ENCODE data around the gene OR1M1.
"Not testable (repeated sequence)": the region's sequence is repeated elsewhere in the genome, so short reads cannot be mapped to it uniquely, and the experiment has no call there.

OR1M1 gene

DNA sequence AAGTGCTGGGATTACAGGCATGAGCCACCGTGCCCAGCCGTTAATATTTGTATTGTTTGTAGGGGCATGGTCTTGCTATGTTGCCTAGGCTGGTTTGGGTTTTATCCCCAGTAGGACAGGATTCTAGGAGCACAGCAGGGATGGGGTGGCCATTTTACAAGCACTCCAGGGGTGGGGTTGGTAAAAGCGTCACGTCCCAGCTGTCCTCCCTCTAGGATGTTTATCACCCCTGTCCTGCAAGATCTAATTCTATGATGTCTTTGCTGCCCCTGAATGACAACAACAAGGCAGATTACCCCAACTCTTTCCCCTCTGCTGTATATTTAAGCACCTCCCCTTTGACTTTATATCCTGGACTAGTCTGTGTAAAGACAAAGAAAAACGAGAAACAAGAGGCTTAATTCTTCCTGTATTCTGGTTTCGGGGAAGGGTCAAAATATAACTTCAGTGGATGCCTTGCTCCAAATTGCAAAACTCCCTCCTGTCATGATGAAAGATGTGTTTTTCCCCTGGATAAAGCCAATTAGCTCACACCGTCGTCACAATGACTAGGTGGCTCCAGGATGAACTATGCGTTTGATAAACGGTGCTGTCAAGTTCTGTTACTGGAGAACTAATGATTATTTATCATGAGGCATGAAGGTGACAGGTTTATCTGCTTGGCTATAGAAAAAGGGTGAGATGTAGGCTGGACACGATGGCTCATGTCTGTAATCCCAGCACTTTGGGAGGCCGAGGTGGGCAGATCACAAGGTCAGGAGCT, 27.8 kb upstream of the OR1M1 start:
- no peak overlapping the region for H3K27ac Mint-ChIP-seq
- H3K36me3 Mint-ChIP-seq (ENCODE audit: low read depth): no peaks in the 10 kb centered on the region
- no peak overlapping the region for H3K4me3 Mint-ChIP-seq
- no peaks in the 10 kb centered on the region for H3K4me1 Mint-ChIP-seq (ENCODE audit: low read depth)
- peaks cover 4% of the 10 kb centered on the region for H3K9me3 Mint-ChIP-seq
- no peaks in the 10 kb centered on the region for H3K27me3 Mint-ChIP-seq (ENCODE audit: low read depth)

DNA sequence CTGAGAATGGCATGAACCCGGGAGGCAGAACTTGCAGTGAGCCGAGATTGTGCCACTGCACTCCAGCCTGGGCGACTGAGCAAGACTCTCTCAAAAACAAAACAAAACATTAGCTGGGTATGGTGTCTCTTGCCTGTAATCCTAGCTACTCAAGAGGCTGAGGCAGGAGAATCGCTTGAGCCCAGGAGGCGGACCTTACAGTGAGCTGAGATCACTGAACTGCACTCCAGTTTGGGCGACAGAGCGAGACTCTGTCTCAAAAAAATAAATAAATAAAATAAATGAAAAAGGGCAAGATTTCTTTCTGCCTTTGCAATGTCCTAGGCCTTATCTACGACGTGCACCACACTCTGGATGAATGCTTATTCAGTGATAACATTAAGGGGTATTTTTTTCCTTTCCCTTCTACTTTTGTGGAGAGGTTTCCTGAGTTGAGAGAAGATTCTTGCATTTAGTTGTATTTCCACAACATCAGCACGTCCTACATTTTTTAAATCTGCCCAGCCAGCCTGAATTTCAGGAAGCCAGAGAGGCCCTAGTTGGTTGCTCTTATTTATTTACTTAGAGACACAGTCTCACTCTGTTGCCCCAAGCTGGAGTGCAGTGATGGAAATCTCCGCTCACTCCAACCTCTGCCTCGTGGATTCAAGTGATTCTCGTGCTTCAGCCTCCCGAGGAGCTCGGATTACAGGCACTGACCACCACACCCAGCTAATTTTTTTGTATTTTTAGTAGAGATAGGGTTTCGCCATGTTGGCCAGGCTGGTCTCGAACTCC, 26.1 kb upstream of the OR1M1 start:
- no peaks in the 10 kb centered on the region for H3K27me3 Mint-ChIP-seq (ENCODE audit: low read depth)

GRCh38 chr19:9061879-9062278, 25.0 kb upstream of the OR1M1 start:
- no peak overlapping the region for H3K4me3 Mint-ChIP-seq
- peaks cover 4% of the 10 kb centered on the region for H3K9me3 Mint-ChIP-seq
- H3K27ac Mint-ChIP-seq: no peak overlapping the region
- no peaks in the 10 kb centered on the region for H3K4me1 Mint-ChIP-seq (ENCODE audit: low read depth)
- no peaks in the 10 kb centered on the region for H3K27me3 Mint-ChIP-seq (ENCODE audit: low read depth)
- no peaks in the 10 kb centered on the region for H3K36me3 Mint-ChIP-seq (ENCODE audit: low read depth)

More for the DNA sequence above, 26.1 kb upstream of the OR1M1 start:
- H3K9me3 Mint-ChIP-seq: peaks cover 4% of the 10 kb centered on the region
- H3K27ac Mint-ChIP-seq: no peak overlapping the region
- H3K36me3 Mint-ChIP-seq (ENCODE audit: low read depth): no peaks in the 10 kb centered on the region
- no peak overlapping the region for H3K4me3 Mint-ChIP-seq
- no peaks in the 10 kb centered on the region for H3K4me1 Mint-ChIP-seq (ENCODE audit: low read depth)

DNA sequence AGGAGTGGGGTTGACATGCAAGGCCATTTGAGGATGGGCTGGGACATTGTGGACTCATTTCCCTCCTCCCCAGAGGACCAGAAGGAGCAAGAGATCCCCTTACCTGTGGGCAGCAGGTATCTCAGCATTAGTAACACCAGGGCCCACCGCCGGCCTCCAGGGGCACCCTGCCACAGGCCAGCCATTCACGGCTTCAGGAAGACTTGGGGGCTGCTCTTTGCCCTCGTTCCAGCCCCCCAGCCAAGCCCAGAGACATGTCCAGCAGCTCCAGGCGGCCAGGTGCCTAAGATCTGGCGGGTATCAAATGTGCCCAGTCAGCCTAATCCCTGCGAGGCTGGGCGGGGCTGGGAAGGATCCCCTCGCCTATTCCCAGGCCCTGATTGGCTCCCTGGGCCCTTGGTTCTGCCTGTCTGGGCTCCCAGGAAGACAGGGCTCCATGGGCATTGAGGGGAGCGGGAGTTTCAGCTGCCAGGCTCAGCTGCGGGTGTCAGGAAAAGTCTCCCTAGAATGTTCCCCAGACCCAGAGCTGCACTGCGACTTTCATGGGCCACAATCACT, 21.3 kb upstream of the OR1M1 start:
- H3K4me1 Mint-ChIP-seq (ENCODE audit: low read depth): no peaks in the 10 kb centered on the region
- H3K27ac Mint-ChIP-seq: no peak overlapping the region
- no peaks in the 10 kb centered on the region for H3K36me3 Mint-ChIP-seq (ENCODE audit: low read depth)
- H3K4me3 Mint-ChIP-seq: no peak overlapping the region
- no peaks in the 10 kb centered on the region for H3K9me3 Mint-ChIP-seq
- no peaks in the 10 kb centered on the region for H3K27me3 Mint-ChIP-seq (ENCODE audit: low read depth)

GRCh38 chr19:9070066-9070465, 16.8 kb upstream of the OR1M1 start:
- Mint-ChIP-seq H3K27me3 (ENCODE audit: low read depth) (no peaks in the 10 kb centered on the region), H3K27ac (no peak overlapping the region), H3K9me3 (no peaks in the 10 kb centered on the region), H3K4me3 (no peak overlapping the region), H3K4me1 (ENCODE audit: low read depth) (no peaks in the 10 kb centered on the region), H3K36me3 (ENCODE audit: low read depth) (no peaks in the 10 kb centered on the region)

GRCh38 chr19:9071720-9072119, 15.1 kb upstream of the OR1M1 start:
- not testable (repeated sequence) for H3K4me3 Mint-ChIP-seq; H3K9me3 Mint-ChIP-seq; H3K27me3 Mint-ChIP-seq (ENCODE audit: low read depth); H3K27ac Mint-ChIP-seq; H3K4me1 Mint-ChIP-seq (ENCODE audit: low read depth); H3K36me3 Mint-ChIP-seq (ENCODE audit: low read depth)

DNA sequence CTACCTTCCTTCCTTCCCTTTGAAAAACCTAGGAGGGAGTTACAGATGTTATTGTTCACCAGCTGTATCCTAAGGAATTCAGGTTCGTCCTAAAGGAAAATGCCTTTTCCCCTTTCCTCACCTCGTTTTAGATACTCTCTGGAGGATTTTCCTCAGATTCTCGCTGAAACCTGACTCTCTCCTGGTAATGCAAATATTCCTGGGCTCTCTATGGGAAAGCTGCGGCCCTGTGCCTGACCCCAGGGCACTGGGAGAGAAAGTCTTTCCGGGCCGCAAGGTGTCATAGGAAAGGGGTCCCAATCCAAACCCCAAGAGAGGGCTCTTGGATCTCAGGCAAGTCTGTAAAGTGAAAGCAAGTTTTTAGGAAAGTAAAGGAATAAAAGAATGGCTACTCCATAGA, 13.1 kb upstream of the OR1M1 start:
- Mint-ChIP-seq H3K9me3 (no peaks in the 10 kb centered on the region), H3K4me3 (no peak overlapping the region), H3K27me3 (ENCODE audit: low read depth) (no peaks in the 10 kb centered on the region), H3K4me1 (ENCODE audit: low read depth) (no peaks in the 10 kb centered on the region), H3K27ac (no peak overlapping the region), H3K36me3 (ENCODE audit: low read depth) (no peaks in the 10 kb centered on the region)

GRCh38 chr19:9075064-9075949, 11.6 kb upstream of the OR1M1 start:
- H3K36me3 Mint-ChIP-seq (ENCODE audit: low read depth): no peaks in the 10 kb centered on the region

GRCh38 chr19:9076901-9077300, 10.0 kb upstream of the OR1M1 start:
- Mint-ChIP-seq H3K4me3 (no peak overlapping the region), H3K36me3 (ENCODE audit: low read depth) (no peaks in the 10 kb centered on the region), H3K27me3 (ENCODE audit: low read depth) (no peaks in the 10 kb centered on the region), H3K4me1 (ENCODE audit: low read depth) (peaks cover 1% of the 10 kb centered on the region), H3K9me3 (no peaks in the 10 kb centered on the region), H3K27ac (no peak overlapping the region)

More at GRCh38 chr19:9075064-9075949, 11.6 kb upstream of the OR1M1 start:
- H3K27ac Mint-ChIP-seq: no peak overlapping the region
- H3K9me3 Mint-ChIP-seq: no peaks in the 10 kb centered on the region
- no peaks in the 10 kb centered on the region for H3K27me3 Mint-ChIP-seq (ENCODE audit: low read depth)
- H3K4me1 Mint-ChIP-seq (ENCODE audit: low read depth): peaks cover 1% of the 10 kb centered on the region
- H3K4me3 Mint-ChIP-seq: no peak overlapping the region

DNA sequence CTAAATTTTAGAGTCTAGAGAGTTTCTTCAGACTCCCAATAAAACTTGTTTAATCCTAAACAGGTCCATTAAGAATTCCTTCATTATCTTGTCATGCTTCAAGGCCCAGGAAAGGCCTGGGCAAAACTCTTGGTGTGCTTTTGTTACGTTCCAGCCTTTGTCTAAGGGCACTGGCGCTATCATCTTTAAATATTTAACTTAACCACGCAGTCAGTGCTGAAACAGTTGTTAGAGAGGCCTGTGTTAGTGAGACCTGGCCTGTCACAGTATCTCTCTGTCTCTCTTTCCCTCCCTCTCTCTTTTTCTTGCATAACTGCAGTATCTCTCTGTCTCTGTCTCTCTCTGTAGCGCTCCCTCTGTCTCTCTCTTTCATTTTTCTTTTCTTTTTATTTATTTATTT, 8.2 kb upstream of the OR1M1 start:
- no peak overlapping the region for H3K27ac Mint-ChIP-seq
- no peaks in the 10 kb centered on the region for H3K36me3 Mint-ChIP-seq (ENCODE audit: low read depth)
- H3K9me3 Mint-ChIP-seq: no peaks in the 10 kb centered on the region
- H3K27me3 Mint-ChIP-seq (ENCODE audit: low read depth): no peaks in the 10 kb centered on the region
- H3K4me3 Mint-ChIP-seq: no peak overlapping the region
- peaks cover 1% of the 10 kb centered on the region for H3K4me1 Mint-ChIP-seq (ENCODE audit: low read depth)

GRCh38 chr19:9107375-9107774, 20.5 kb downstream of the OR1M1 start, which contains the start of gene OR7G2:
Gene OR7G2, minus strand, starts transcription at chr19:9107475. Its CDS starts 4,232 bp downstream, at chr19:9103243.
- H3K9me3 Mint-ChIP-seq: no peaks in the 10 kb centered on the region
- H3K4me3 Mint-ChIP-seq: no peak within 1 kb of the TSS
- no peaks in the 10 kb centered on the region for H3K4me1 Mint-ChIP-seq (ENCODE audit: low read depth)
- no peaks in the 10 kb centered on the region for H3K36me3 Mint-ChIP-seq (ENCODE audit: low read depth)
- H3K27ac Mint-ChIP-seq: no peak within 1 kb of the TSS
- no peaks in the 10 kb centered on the region for H3K27me3 Mint-ChIP-seq (ENCODE audit: low read depth)

DNA sequence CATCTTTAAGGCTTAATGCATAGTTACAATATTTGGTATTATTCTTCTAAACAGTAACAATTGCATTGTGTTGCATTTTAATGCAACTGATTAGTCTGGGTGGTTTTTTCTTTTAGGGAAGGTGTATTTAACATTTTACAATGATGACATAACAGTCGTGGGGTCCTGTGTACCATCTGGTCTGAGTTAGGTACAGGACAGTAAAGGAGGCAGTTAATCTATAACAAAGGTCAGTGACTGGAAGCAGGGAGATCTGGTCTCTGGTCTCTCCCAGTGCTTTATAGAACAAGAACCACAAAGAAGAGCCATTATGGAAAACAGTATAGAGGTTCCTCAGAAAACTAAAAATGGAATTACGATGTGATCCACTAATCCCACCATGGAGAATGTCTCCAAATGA, 23.1 kb downstream of the OR1M1 start:
- H3K36me3 Mint-ChIP-seq (ENCODE audit: low read depth): no peaks in the 10 kb centered on the region
- peaks cover 3% of the 10 kb centered on the region for H3K9me3 Mint-ChIP-seq
- H3K27ac Mint-ChIP-seq: no peak overlapping the region
- H3K4me1 Mint-ChIP-seq (ENCODE audit: low read depth): no peaks in the 10 kb centered on the region
- H3K27me3 Mint-ChIP-seq (ENCODE audit: low read depth): no peaks in the 10 kb centered on the region
- no peak overlapping the region for H3K4me3 Mint-ChIP-seq

DNA sequence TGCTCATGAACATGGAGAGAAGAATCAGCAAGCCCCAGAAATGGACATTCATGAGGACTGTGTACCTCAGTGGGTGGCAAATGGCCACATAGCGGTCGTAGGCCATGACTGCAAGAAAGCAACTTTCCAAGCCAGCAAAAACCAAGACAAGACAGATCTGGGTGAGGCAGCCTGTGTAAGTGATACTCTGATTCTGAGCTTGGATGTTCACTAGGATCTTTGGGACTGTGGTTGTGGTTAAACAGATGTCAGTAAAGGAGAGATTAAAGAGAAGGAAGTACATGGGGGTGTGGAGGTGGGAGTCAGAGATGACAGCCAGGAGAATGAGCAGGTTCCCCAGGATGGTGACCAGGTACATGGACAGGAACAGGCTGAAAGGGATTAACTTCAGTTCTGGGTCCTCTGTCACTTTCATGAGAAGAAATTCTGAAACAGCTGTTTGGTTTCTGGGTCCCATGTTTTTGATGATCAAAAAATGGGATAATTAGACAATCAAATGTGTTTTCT, 28.5 kb downstream of the OR1M1 start, which contains the start of gene OR7G1:
Gene OR7G1, minus strand, starts transcription at position 457 of the 507 bp plus-strand sequence. Its CDS starts 0 bp downstream, at position 457.
- H3K27ac Mint-ChIP-seq: no peak within 1 kb of the TSS
- no peaks in the 10 kb centered on the region for H3K27me3 Mint-ChIP-seq (ENCODE audit: low read depth)
- peaks cover 6% of the 10 kb centered on the region for H3K9me3 Mint-ChIP-seq
- H3K36me3 Mint-ChIP-seq (ENCODE audit: low read depth): no peaks in the 10 kb centered on the region
- no peaks in the 10 kb centered on the region for H3K4me1 Mint-ChIP-seq (ENCODE audit: low read depth)
- no peak within 1 kb of the TSS for H3K4me3 Mint-ChIP-seq

GRCh38 chr19:9116547-9116946, 29.7 kb downstream of the OR1M1 start:
- H3K9me3 Mint-ChIP-seq: peaks cover 10% of the 10 kb centered on the region
- H3K36me3 Mint-ChIP-seq (ENCODE audit: low read depth): no peaks in the 10 kb centered on the region
- no peaks in the 10 kb centered on the region for H3K27me3 Mint-ChIP-seq (ENCODE audit: low read depth)
- no peak overlapping the region for H3K4me3 Mint-ChIP-seq
- no peak overlapping the region for H3K27ac Mint-ChIP-seq
- H3K4me1 Mint-ChIP-seq (ENCODE audit: low read depth): no peaks in the 10 kb centered on the region

Data from T-helper 1 cell treated with Interleukin-12 subunit alpha and Interleukin-12 subunit beta and Interleukin-4 antibody, amounts not matched to agents 30 μg/mL and 1 μg/mL, for 36 hours (primary cell).